ENCODE results near the gene PADI4.

GRCh38 chr1:17297991-17298390 is 10.0 kb upstream of the PADI4 start:
- TF ChIP-seq POLR2A (IDR thresholded peaks at IDR 0.05; ENCODE audit: low read depth, low read length) (no peak), POLR2AphosphoS5 (IDR thresholded peaks at IDR 0.05; ENCODE audit: low read depth, low read length) (no peak), TAF1 (IDR thresholded peaks at IDR 0.05; ENCODE audit: borderline replicate concordance, low read depth, low read length) (no peak)
